CD14-positive monocyte (primary cell): Measurements from ENCODE around the gene SMCO3. TPM values are rescaled to one million over a fixed set of nuclear protein-coding genes. Genes with fewer than 3 reads are reported as not detected.

Source experiments
- DNase-seq, 3 donors: peaks; one replicate each; pipeline ENCODE4 v3.0.0-alpha.2; 2011 to 2022
- H2AFZ ChIP-seq: 2 replicates; pipeline ENCODE4 v1.6.0; 2012; ENCODE audit warnings: mild to moderate bottlenecking, low read depth, low read length, inconsistent platforms; ENCODE audit not compliant: insufficient read depth, poor library complexity, severe bottlenecking
- H3K27ac ChIP-seq, 2 donors: 1 replicate in 1 of 2; 2 replicates in 1 of 2; pipeline ENCODE4 v1.5.1; 2012 to 2013; ENCODE audit warnings: low read length in 2 of 2, control low read depth in 1 of 2, inconsistent platforms in 1 of 2, low read depth in 1 of 2, mild to moderate bottlenecking in 1 of 2
- H3K27me3 ChIP-seq, 2 donors: one replicate each; pipeline versions ENCODE4 v1.6.0 to v1.6.1; 2011 to 2013; ENCODE audit warnings: low read length in 2 of 2; ENCODE audit not compliant: control insufficient read depth in 2 of 2, insufficient read depth in 2 of 2
- H3K36me3 ChIP-seq, 2 donors: replicated peaks in 1 of 2; 1 replicate in 1 of 2; 2 replicates in 1 of 2; pipeline versions ENCODE4 v1.5.1 to v1.6.1; 2012 to 2013; ENCODE audit warnings: low read length in 2 of 2, control low read depth in 1 of 2, inconsistent platforms in 1 of 2, mild to moderate bottlenecking in 1 of 2; ENCODE audit not compliant: insufficient read depth in 2 of 2, control insufficient read depth in 1 of 2
- H3K4me1 ChIP-seq, 2 donors: 1 replicate in 1 of 2; 2 replicates in 1 of 2; pipeline versions ENCODE4 v1.5.1 to v1.6.1; 2012 to 2013; ENCODE audit warnings: low read length in 2 of 2, control low read depth in 1 of 2, inconsistent platforms in 1 of 2, mild to moderate bottlenecking in 1 of 2, moderate library complexity in 1 of 2; ENCODE audit not compliant: insufficient read depth in 2 of 2, control insufficient read depth in 1 of 2
- H3K4me2 ChIP-seq: replicated peaks from 2 replicates; pipeline ENCODE3; 2012; ENCODE audit warnings: low read length, moderate library complexity, mild to moderate bottlenecking; ENCODE audit not compliant: poor library complexity, severe bottlenecking; ENCODE audit errors: extremely low read depth
- H3K4me3 ChIP-seq, 3 experiments: fragments of 200-600 bp in 1 of 3; sonication (generic) in 1 of 3; replicated peaks in 1 of 3; 1 replicate in 2 of 3; 2 replicates in 1 of 3; pipeline ENCODE4 v1.5.1; 2011 to 2013; ENCODE audit warnings: low read length in 3 of 3, mild to moderate bottlenecking in 3 of 3, control low read depth in 2 of 3, low read depth in 2 of 3, inconsistent platforms in 1 of 3, moderate library complexity in 1 of 3
- H3K79me2 ChIP-seq: 2 replicates; pipeline ENCODE4 v1.6.0; 2012; ENCODE audit warnings: mild to moderate bottlenecking, control low read depth, inconsistent platforms, low read length, moderate library complexity; ENCODE audit not compliant: insufficient read depth
- H3K9ac ChIP-seq: 2 replicates; pipeline ENCODE4 v1.6.0; 2017; ENCODE audit warnings: low read length, mild to moderate bottlenecking; ENCODE audit not compliant: insufficient read depth, poor library complexity, severe bottlenecking
- H3K9me3 ChIP-seq, 2 donors: replicated peaks in 1 of 2; 1 replicate in 1 of 2; 2 replicates in 1 of 2; pipeline versions ENCODE4 v1.5.1 to v1.6.1; 2012 to 2013; ENCODE audit warnings: low read length in 2 of 2, control low read depth in 1 of 2; ENCODE audit not compliant: control insufficient read depth in 1 of 2, insufficient read depth in 1 of 2
- H4K20me1 ChIP-seq: 2 replicates; pipeline ENCODE4 v1.6.0; 2012; ENCODE audit warnings: mild to moderate bottlenecking, low read length, control low read depth, moderate library complexity; ENCODE audit not compliant: insufficient read depth
- H3K27ac Mint-ChIP-seq, 7 donors: one replicate each; pipeline ENCODE4 v1.8.0; 2020; ENCODE audit warnings: mild to moderate bottlenecking in 7 of 7, mixed read lengths in 7 of 7, moderate library complexity in 6 of 7, inconsistent platforms in 2 of 7
- H3K27me3 Mint-ChIP-seq, 3 donors: one replicate each; pipeline ENCODE4 v1.8.0; 2021 to 2022; ENCODE audit warnings: low read depth in 3 of 3, mild to moderate bottlenecking in 3 of 3, mixed read lengths in 3 of 3, moderate library complexity in 3 of 3, inconsistent platforms in 1 of 3
- H3K36me3 Mint-ChIP-seq, 2 donors: one replicate each; pipeline ENCODE4 v1.8.0; 2020; ENCODE audit warnings: mixed read lengths in 2 of 2, inconsistent platforms in 1 of 2, mild to moderate bottlenecking in 1 of 2
- H3K4me1 Mint-ChIP-seq: one replicate; pipeline ENCODE4 v1.8.0; 2020; ENCODE audit warnings: mild to moderate bottlenecking, mixed read lengths
- H3K4me3 Mint-ChIP-seq, 2 donors: one replicate each; pipeline ENCODE4 v1.8.0; 2020; ENCODE audit warnings: mild to moderate bottlenecking in 2 of 2, mixed read lengths in 2 of 2, moderate library complexity in 1 of 2
- H3K9me3 Mint-ChIP-seq, 7 donors: one replicate each; pipeline ENCODE4 v1.8.0; 2020 to 2022; ENCODE audit warnings: mixed read lengths in 7 of 7, mild to moderate bottlenecking in 6 of 7, moderate library complexity in 6 of 7, inconsistent platforms in 2 of 7
- WGBS: methylation state at CpG from one replicate; pipeline ENCODE4 v1.1.5; 2013; ENCODE audit warnings: missing lambda C conversion rate; ENCODE audit not compliant: insufficient coverage; 5-methylcytosine and 5-hydroxymethylcytosine counted together
- intact Hi-C, 2 donors: fragments of 100-400 bp; cut with micrococcal nuclease; formaldehyde crosslinking; loops; one replicate each; pipeline versions ENCODE4 v1.15.0 to v1.15.1; 2023
- polyA minus RNA-seq: library from RNA; depleted of rRNA, polyadenylated mRNA; stranded (reverse); fragments of >200 nt; gene quantifications from 2 replicates; pipeline ENCODE4 v1.2.3, GENCODE V29; 2012
- polyA plus RNA-seq, 3 donors: library from polyadenylated mRNA; depleted of rRNA in 1 of 3; unstranded in 2 of 3; stranded (reverse) in 1 of 3; fragments of 300-500 nt in 2 of 3; fragments of >200 nt in 1 of 3; fragmentation: Illumina TruSeq in 2 of 3; gene quantifications; 1 replicate in 2 of 3; 2 replicates in 1 of 3; pipeline ENCODE4 v1.2.3, GENCODE V29; 2012 to 2021
- total RNA-seq, 12 experiments: library from RNA in 1 of 12; stranded (reverse) in 1 of 12; fragments of 120-200 nt in 1 of 12; gene quantifications; one replicate each; pipeline ENCODE4 v1.2.4 and lab custom pipeline; 2013 to 2026; ENCODE audit warnings: mixed read lengths in 6 of 12, inconsistent platforms in 1 of 12
- TF ChIP-seq, protein P1 (sequence below): fragments of 200-600 bp; IDR thresholded peaks from one replicate; pipeline ENCODE4 v1.8.0; 2022; ENCODE audit warnings: antibody characterized with exemption, mild to moderate bottlenecking

SMCO3 gene
- total RNA-seq (2013): not detected
- polyA plus RNA-seq (under 1 TPM in 1 of 3 donors, not detected in 2; 0.11 TPM), polyA minus RNA-seq (not detected in 2 replicates), total RNA-seq (lab: John Stamatoyannopoulos, UW) (0 to 0.46 (median 0) reads per million in 11 experiments)

DNA sequence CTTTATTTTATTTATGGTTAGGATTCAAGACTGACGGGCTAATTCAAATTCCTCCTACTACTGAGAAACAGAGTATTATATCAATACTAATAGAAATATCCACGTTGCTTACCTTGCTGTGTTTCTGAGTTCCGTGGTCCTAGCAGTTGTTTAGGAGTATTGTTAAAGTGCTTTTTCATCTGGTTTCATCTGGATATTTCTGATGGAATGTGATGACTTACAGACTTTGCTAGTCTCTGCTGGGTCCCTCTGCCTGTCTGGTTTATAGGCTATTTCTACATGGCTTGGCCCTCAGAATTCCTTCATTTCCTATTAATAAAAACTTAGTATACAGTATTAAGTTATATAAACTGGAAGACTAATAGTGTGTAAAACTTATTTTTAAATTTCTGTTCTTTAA lies at the start of gene SMCO3:
Gene SMCO3, minus strand, starts transcription at position 169 of the 400 bp plus-strand sequence. CDS start 7,502 bp downstream, outside the sequence.
- no peaks in the 10 kb centered on the region for H3K4me1 ChIP-seq
- no peak within 1 kb of the TSS for H3K4me3 ChIP-seq
- DNase-seq: no peak
- peaks cover 0 to 2% (median 0%) of the 10 kb centered on the region in 3 donors for H3K27me3 Mint-ChIP-seq
- H3K27me3 ChIP-seq: no peaks in the 10 kb centered on the region
- peaks cover 0 to 3% (median 0%) of the 10 kb centered on the region in 7 donors for H3K9me3 Mint-ChIP-seq
- TF ChIP-seq, protein P1, sequence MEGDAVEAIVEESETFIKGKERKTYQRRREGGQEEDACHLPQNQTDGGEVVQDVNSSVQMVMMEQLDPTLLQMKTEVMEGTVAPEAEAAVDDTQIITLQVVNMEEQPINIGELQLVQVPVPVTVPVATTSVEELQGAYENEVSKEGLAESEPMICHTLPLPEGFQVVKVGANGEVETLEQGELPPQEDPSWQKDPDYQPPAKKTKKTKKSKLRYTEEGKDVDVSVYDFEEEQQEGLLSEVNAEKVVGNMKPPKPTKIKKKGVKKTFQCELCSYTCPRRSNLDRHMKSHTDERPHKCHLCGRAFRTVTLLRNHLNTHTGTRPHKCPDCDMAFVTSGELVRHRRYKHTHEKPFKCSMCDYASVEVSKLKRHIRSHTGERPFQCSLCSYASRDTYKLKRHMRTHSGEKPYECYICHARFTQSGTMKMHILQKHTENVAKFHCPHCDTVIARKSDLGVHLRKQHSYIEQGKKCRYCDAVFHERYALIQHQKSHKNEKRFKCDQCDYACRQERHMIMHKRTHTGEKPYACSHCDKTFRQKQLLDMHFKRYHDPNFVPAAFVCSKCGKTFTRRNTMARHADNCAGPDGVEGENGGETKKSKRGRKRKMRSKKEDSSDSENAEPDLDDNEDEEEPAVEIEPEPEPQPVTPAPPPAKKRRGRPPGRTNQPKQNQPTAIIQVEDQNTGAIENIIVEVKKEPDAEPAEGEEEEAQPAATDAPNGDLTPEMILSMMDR: no peak
- H4K20me1 ChIP-seq: no peaks in the 10 kb centered on the region
- H3K36me3 ChIP-seq: no peaks in the 10 kb centered on the region
- H3K4me1 Mint-ChIP-seq: no peaks in the 10 kb centered on the region
- no peak within 1 kb of the TSS for H3K27ac Mint-ChIP-seq
- H3K4me3 Mint-ChIP-seq: no peak within 1 kb of the TSS
- no peak within 1 kb of the TSS for H2AFZ ChIP-seq
- no peaks in the 10 kb centered on the region for H3K36me3 Mint-ChIP-seq
- no peak within 1 kb of the TSS for H3K4me2 ChIP-seq
- H3K79me2 ChIP-seq: no peaks in the 10 kb centered on the region
- no peaks in the 10 kb centered on the region for H3K9me3 ChIP-seq
- intact Hi-C loops: no loop called here
- H3K9ac ChIP-seq: no peak within 1 kb of the TSS
- WGBS: no CpG with 5 or more reads among the region's 3 CpGs
- no peak within 1 kb of the TSS for H3K27ac ChIP-seq

DNA sequence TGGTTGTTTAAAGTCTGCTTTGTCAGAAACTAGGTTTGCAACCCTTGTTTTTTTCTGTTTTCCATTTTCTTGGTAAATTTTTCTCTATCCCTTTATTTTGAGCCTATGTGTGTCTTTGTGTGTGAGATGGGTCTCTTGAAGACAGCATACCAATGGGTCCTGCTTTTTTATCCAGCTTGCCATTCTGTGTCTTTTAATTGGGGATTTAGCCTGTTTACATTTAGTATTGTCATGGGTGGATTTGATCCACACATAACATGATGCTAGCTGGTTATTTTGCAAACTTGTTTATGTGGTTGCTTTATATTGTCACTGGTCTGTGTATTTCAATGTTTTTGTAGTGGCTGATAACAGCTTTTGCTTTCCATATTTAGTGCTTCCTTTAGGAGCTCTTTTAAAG lies 46.5 kb upstream of the SMCO3 start:
- intact Hi-C loops: no loop called here

More for the DNA sequence above, 46.5 kb upstream of the SMCO3 start:
- Histone ChIP-seq H3K27ac (no peak overlapping the region), H3K4me1 (no peaks in the 10 kb centered on the region), H3K9ac (no peak overlapping the region), H3K27me3 (no peaks in the 10 kb centered on the region), H2AFZ (no peak overlapping the region), H3K4me3 (no peak overlapping the region), H3K36me3 (no peaks in the 10 kb centered on the region), H3K79me2 (no peaks in the 10 kb centered on the region), H3K9me3 (peaks cover 5 to 7% of the 10 kb centered on the region in 2 donors), H4K20me1 (no peaks in the 10 kb centered on the region), H3K4me2 (no peak overlapping the region)
- Mint-ChIP-seq H3K27ac (no peak overlapping the region), H3K36me3 (no peaks in the 10 kb centered on the region), H3K27me3 (no peaks in the 10 kb centered on the region), H3K4me1 (no peaks in the 10 kb centered on the region), H3K4me3 (no peak overlapping the region), H3K9me3 (peaks cover 13 to 40% (median 29%) of the 10 kb centered on the region in 7 donors)
- DNase-seq: no peak
- TF ChIP-seq, protein P1: no peak
